CD4-positive, alpha-beta memory T cell (primary cell): Measurements from ENCODE around the gene GPC6. TPM values are rescaled to one million over a fixed set of nuclear protein-coding genes. Genes with fewer than 3 reads are reported as not detected.
"Not testable (repeated sequence)": the region's sequence is repeated elsewhere in the genome, so short reads cannot be mapped to it uniquely, and the experiment has no call there.

Experiments
- CTCF ChIA-PET: fragments of 350-600 bp; sonication (Branson Sonifier 250); formaldehyde crosslinking; loops from one replicate; lab custom pipeline; 2021; ENCODE audit warnings: inconsistent platforms; ENCODE audit not compliant: partially characterized antibody; lab: Charles Lee
- POLR2A ChIA-PET: fragments of 350-600 bp; sonication (Branson Sonifier 250); formaldehyde crosslinking; loops from one replicate; lab custom pipeline; 2021; ENCODE audit not compliant: partially characterized antibody; lab: Charles Lee
- DNase-seq, 5 donors: peaks; one replicate each; pipeline versions ENCODE4 v3.0.0 to v3.0.0-alpha.2; 2020 to 2022; ENCODE audit warnings: mixed read lengths in 1 of 5
- H3K27ac ChIP-seq: one replicate; pipeline ENCODE4 v1.7.0; 2013; ENCODE audit warnings: low read depth, low read length
- H3K27me3 ChIP-seq: 2 replicates; pipeline ENCODE4 v1.7.0; 2013; ENCODE audit warnings: mild to moderate bottlenecking, low read length, moderate library complexity; ENCODE audit not compliant: insufficient read depth
- H3K36me3 ChIP-seq: 2 replicates; pipeline ENCODE4 v1.7.0; 2013; ENCODE audit warnings: mild to moderate bottlenecking, low read length, moderate library complexity; ENCODE audit not compliant: insufficient read depth
- H3K4me1 ChIP-seq: 2 replicates; pipeline ENCODE4 v1.7.0; 2013; ENCODE audit warnings: mild to moderate bottlenecking, low read length, moderate library complexity; ENCODE audit not compliant: insufficient read depth
- H3K4me3 ChIP-seq, 2 donors: one replicate each; pipeline ENCODE4 v1.7.0; 2013; ENCODE audit warnings: low read length in 2 of 2, mild to moderate bottlenecking in 1 of 2
- H3K9me3 ChIP-seq, 2 donors: one replicate each; pipeline ENCODE4 v1.7.0; 2013; ENCODE audit warnings: low read length in 2 of 2, control low read depth in 1 of 2; ENCODE audit not compliant: control insufficient read depth in 1 of 2
- H3K27ac Mint-ChIP-seq, 7 donors: one replicate each; pipeline ENCODE4 v1.8.0; 2020 to 2021; ENCODE audit warnings: mixed read lengths in 7 of 7, mild to moderate bottlenecking in 6 of 7, inconsistent platforms in 3 of 7, moderate library complexity in 3 of 7
- H3K27me3 Mint-ChIP-seq, 2 donors: one replicate each; pipeline ENCODE4 v1.8.0; 2020 to 2021; ENCODE audit warnings: mixed read lengths in 2 of 2
- H3K36me3 Mint-ChIP-seq, 2 donors: one replicate each; pipeline ENCODE4 v1.8.0; 2020 to 2021; ENCODE audit warnings: mixed read lengths in 2 of 2, inconsistent platforms in 1 of 2, mild to moderate bottlenecking in 1 of 2
- H3K4me1 Mint-ChIP-seq, 4 donors: one replicate each; pipeline ENCODE4 v1.8.0; 2020 to 2021; ENCODE audit warnings: mixed read lengths in 4 of 4, mild to moderate bottlenecking in 1 of 4
- H3K4me3 Mint-ChIP-seq, 8 donors: one replicate each; pipeline ENCODE4 v1.8.0; 2020 to 2021; ENCODE audit warnings: mixed read lengths in 8 of 8, mild to moderate bottlenecking in 7 of 8, moderate library complexity in 6 of 8, inconsistent platforms in 3 of 8
- H3K9me3 Mint-ChIP-seq, 8 donors: one replicate each; pipeline ENCODE4 v1.8.0; 2020 to 2021; ENCODE audit warnings: mixed read lengths in 8 of 8, mild to moderate bottlenecking in 5 of 8, inconsistent platforms in 3 of 8, moderate library complexity in 1 of 8
- intact Hi-C: fragments of 100-400 bp; cut with micrococcal nuclease; formaldehyde crosslinking; loops from one replicate; pipeline ENCODE4 v1.15.1; 2023
- polyA plus RNA-seq, 2 donors: library from polyadenylated mRNA; unstranded; fragments of 300-500 nt; fragmentation: Illumina TruSeq; gene quantifications; one replicate each; pipeline ENCODE4 v1.2.3, GENCODE V29; 2021
- total RNA-seq, 2 experiments: library from RNA; stranded (reverse); gene quantifications; one replicate each; pipeline ENCODE4 v1.2.3, GENCODE V29; 2021

The GPC6 gene
- total and polyA plus RNA-seq, 4 experiments from 2014 or later, result not detected

- intact Hi-C loops, result no loop called here
- H3K36me3 Mint-ChIP-seq, result no peaks in the 10 kb centered on the region
- Histone ChIP-seq H3K4me3 (no peak overlapping the region), H3K27me3 (no peaks in the 10 kb centered on the region), H3K9me3 (no peaks in the 10 kb centered on the region), H3K4me1 (no peaks in the 10 kb centered on the region), H3K36me3 (no peaks in the 10 kb centered on the region), H3K27ac (no peak overlapping the region)
- peaks cover 0 to 8% (median 3%) of the 10 kb centered on the region in 8 donors for H3K9me3 Mint-ChIP-seq
- H3K27ac Mint-ChIP-seq, result no peak overlapping the region
- POLR2A ChIA-PET, result no interaction called here
- CTCF ChIA-PET, result interaction anchor here (1.0 kb wide), 1 partner anchor 11 kb away, joined by 4 read pairs; no protein-coding TSS in a partner anchor
- no peak overlapping the region for H3K4me3 Mint-ChIP-seq
- H3K27me3 Mint-ChIP-seq, result no peaks in the 10 kb centered on the region
- H3K4me1 Mint-ChIP-seq, result no peaks in the 10 kb centered on the region
- no peak for DNase-seq
Observed at GRCh38 chr13:93472814-93473296, 246.2 kb downstream of the GPC6 start.

DNA sequence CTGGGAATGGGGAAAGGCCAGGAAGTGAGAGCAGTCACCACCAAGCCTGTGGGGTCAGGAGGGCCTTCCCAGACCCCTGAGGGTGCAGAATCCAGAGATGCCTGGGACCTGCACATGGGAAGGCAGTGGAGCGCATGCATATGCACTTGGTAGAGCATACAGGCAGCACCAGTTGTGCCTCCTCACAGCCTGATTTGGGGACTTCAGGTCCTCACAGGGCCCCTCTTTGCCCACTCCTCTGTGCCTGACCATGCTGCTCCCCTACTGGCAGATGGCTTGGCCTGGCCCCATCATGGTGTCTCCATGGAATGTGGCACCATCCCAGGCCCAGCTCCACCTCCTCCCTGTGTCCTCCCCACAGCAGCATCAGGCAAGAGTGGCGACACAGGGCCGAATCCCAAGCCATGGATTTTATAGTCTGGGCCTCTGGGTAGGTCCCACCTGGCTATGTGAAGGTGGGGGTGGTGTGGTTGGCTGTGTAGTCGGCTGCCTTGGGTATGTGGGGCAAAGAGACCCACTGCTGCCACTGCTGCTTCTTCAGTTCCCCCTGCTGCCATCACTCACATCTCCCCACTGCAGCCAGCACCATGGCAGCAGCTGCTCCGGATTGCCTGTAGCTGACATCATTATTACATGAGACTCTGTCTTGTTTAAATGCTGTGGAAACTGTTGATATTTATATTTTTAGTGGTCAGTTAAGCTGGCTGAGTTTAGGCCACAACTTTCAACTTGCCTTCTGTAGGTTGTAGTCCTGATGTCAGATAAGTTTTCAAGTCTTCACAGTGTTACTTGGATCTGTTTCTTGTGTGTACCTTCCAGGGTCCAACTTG lies 247.0 kb downstream of the GPC6 start:
- peaks cover 0 to 8% (median 3%) of the 10 kb centered on the region in 8 donors for H3K9me3 Mint-ChIP-seq
- no peaks in the 10 kb centered on the region for H3K27me3 ChIP-seq
- ChIA-PET CTCF (no interaction called here), POLR2A (no interaction called here)
- H3K27ac ChIP-seq, result no peak overlapping the region
- no peak overlapping the region for H3K4me3 Mint-ChIP-seq
- H3K27me3 Mint-ChIP-seq, result no peaks in the 10 kb centered on the region
- no peak overlapping the region for H3K4me3 ChIP-seq
- no peaks in the 10 kb centered on the region for H3K36me3 Mint-ChIP-seq
- no peaks in the 10 kb centered on the region for H3K36me3 ChIP-seq
- no peaks in the 10 kb centered on the region for H3K9me3 ChIP-seq
- H3K4me1 ChIP-seq, result no peaks in the 10 kb centered on the region
- intact Hi-C loops, result no loop called here
- H3K27ac Mint-ChIP-seq, result no peak overlapping the region
- H3K4me1 Mint-ChIP-seq, result no peaks in the 10 kb centered on the region
- no peak for DNase-seq

GRCh38 chr13:93476175-93476574 lies 249.6 kb downstream of the GPC6 start:
- no peak overlapping the region for H3K27ac Mint-ChIP-seq
- Histone ChIP-seq H3K27ac (no peak overlapping the region), H3K36me3 (no peaks in the 10 kb centered on the region), H3K4me3 (no peak overlapping the region), H3K9me3 (no peaks in the 10 kb centered on the region), H3K27me3 (no peaks in the 10 kb centered on the region), H3K4me1 (no peaks in the 10 kb centered on the region)
- ChIA-PET POLR2A (no interaction called here), CTCF (no interaction called here)
- intact Hi-C loops, result no loop called here
- DNase-seq, result no peak
- H3K27me3 Mint-ChIP-seq, result no peaks in the 10 kb centered on the region
- H3K4me3 Mint-ChIP-seq, result no peak overlapping the region
- no peaks in the 10 kb centered on the region for H3K4me1 Mint-ChIP-seq
- peaks cover 0 to 8% (median 0%) of the 10 kb centered on the region in 8 donors for H3K9me3 Mint-ChIP-seq
- H3K36me3 Mint-ChIP-seq, result no peaks in the 10 kb centered on the region

GRCh38 chr13:93477238-93477637 lies 250.6 kb downstream of the GPC6 start:
- Mint-ChIP-seq H3K27ac (no peak overlapping the region), H3K4me1 (no peaks in the 10 kb centered on the region), H3K4me3 (no peak overlapping the region), H3K9me3 (peaks cover 0 to 3% (median 0%) of the 10 kb centered on the region in 8 donors), H3K36me3 (no peaks in the 10 kb centered on the region), H3K27me3 (no peaks in the 10 kb centered on the region)
- Histone ChIP-seq H3K27me3 (no peaks in the 10 kb centered on the region), H3K4me1 (no peaks in the 10 kb centered on the region), H3K27ac (no peak overlapping the region), H3K9me3 (no peaks in the 10 kb centered on the region), H3K4me3 (no peak overlapping the region), H3K36me3 (no peaks in the 10 kb centered on the region)
- intact Hi-C loops, result no loop called here
- CTCF ChIA-PET, result interaction anchor here (0.5 kb wide), 1 partner anchor 870 kb away, joined by 3 read pairs; no protein-coding TSS in a partner anchor
- no peak for DNase-seq
- POLR2A ChIA-PET, result no interaction called here

DNA sequence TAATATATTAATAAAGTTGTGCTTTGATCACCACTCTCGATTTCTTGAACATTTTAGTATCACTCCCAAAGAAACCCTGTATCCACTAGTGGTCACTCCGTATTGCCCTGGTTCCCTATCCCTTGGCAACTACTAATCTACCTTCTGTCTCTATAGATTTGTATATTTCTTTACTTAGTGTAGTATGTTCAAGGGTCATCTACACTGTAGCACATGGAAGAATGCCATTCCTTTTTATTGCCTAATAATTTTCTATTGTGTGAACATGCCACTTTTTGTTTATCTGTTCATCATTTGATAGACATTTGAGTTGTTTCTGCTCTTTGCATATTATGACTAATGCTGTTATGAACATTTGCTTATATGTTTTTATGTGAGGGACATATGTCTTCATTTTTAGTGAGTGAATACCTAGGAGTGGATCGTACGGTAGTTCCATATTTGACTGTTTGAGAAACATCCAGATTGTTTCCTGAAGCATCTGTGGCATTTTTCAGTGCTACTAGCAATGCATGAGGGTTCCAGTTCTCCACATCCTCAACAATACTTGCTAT lies 254.0 kb downstream of the GPC6 start:
- POLR2A ChIA-PET, result no interaction called here
- Mint-ChIP-seq H3K27ac (no peak overlapping the region), H3K9me3 (no peaks in the 10 kb centered on the region), H3K27me3 (no peaks in the 10 kb centered on the region), H3K36me3 (no peaks in the 10 kb centered on the region), H3K4me3 (no peak overlapping the region), H3K4me1 (no peaks in the 10 kb centered on the region)
- Histone ChIP-seq H3K4me3 (no peak overlapping the region), H3K9me3 (no peaks in the 10 kb centered on the region), H3K27me3 (no peaks in the 10 kb centered on the region), H3K36me3 (no peaks in the 10 kb centered on the region), H3K27ac (no peak overlapping the region), H3K4me1 (no peaks in the 10 kb centered on the region)
- intact Hi-C loops, result no loop called here
- CTCF ChIA-PET, result no interaction called here
- DNase-seq, result no peak

- H3K4me1 ChIP-seq, H3K4me1 Mint-ChIP-seq, H3K36me3 ChIP-seq, intact Hi-C loops, H3K27me3 Mint-ChIP-seq, H3K36me3 Mint-ChIP-seq, H3K4me3 ChIP-seq, H3K27me3 ChIP-seq, H3K27ac ChIP-seq, H3K27ac Mint-ChIP-seq, H3K4me3 Mint-ChIP-seq, DNase-seq, CTCF ChIA-PET, POLR2A ChIA-PET, H3K9me3 ChIP-seq: not testable (repeated sequence)
- peaks cover 0 to 14% (median 1%) of the 10 kb centered on the region in 8 donors for H3K9me3 Mint-ChIP-seq
Observed at GRCh38 chr13:93496117-93496516, 269.5 kb downstream of the GPC6 start.

GRCh38 chr13:93496985-93497673 lies 270.5 kb downstream of the GPC6 start:
- ChIA-PET CTCF (no interaction called here), POLR2A (no interaction called here)
- Histone ChIP-seq H3K27me3 (no peaks in the 10 kb centered on the region), H3K4me3 (no peak overlapping the region), H3K27ac (no peak overlapping the region), H3K9me3 (no peaks in the 10 kb centered on the region), H3K4me1 (no peaks in the 10 kb centered on the region), H3K36me3 (no peaks in the 10 kb centered on the region)
- Mint-ChIP-seq H3K4me1 (no peaks in the 10 kb centered on the region), H3K27me3 (peaks cover 2% of the 10 kb centered on the region in 2 donors), H3K36me3 (no peaks in the 10 kb centered on the region), H3K9me3 (peaks cover 0 to 14% (median 1%) of the 10 kb centered on the region in 8 donors), H3K4me3 (no peak overlapping the region), H3K27ac (no peak overlapping the region)
- intact Hi-C loops, result no loop called here
- no peak for DNase-seq
